Endothelial cell of umbilical vein (primary cell): ENCODE measurements around the gene THEMIS2.

Source experiments
- EZH2 ChIP-seq: IDR thresholded peaks from 2 replicates; pipeline ENCODE4 v1.6.1; 2012; ENCODE audit warnings: borderline replicate concordance, low read depth, mild to moderate bottlenecking, moderate library complexity, low read length, inconsistent platforms; ENCODE audit not compliant: severe bottlenecking
- FOS ChIP-seq: IDR thresholded peaks from 2 replicates; pipeline ENCODE4 v1.6.1; 2011; ENCODE audit warnings: mild to moderate bottlenecking, low read length, moderate library complexity, borderline replicate concordance; ENCODE audit not compliant: insufficient read depth
- GATA2 ChIP-seq: IDR thresholded peaks from 2 replicates; pipeline ENCODE4 v1.7.0; 2011; ENCODE audit warnings: low read depth, mild to moderate bottlenecking, moderate library complexity, mixed read lengths, low read length; ENCODE audit not compliant: insufficient read length, insufficient read depth
- JUN ChIP-seq: IDR thresholded peaks from 2 replicates; pipeline ENCODE4 v1.6.1; 2011; ENCODE audit warnings: borderline replicate concordance, low read depth; ENCODE audit not compliant: insufficient read length, insufficient read depth
- MYC ChIP-seq: IDR thresholded peaks from one replicate; pipeline ENCODE4 v1.6.1; 2011; ENCODE audit warnings: mild to moderate bottlenecking, low read depth, low read length
- POLR2A ChIP-seq: IDR thresholded peaks from 2 replicates; pipeline ENCODE4 v1.6.1; 2012; ENCODE audit warnings: low read depth, mild to moderate bottlenecking, control low read depth, low read length
- POLR2AphosphoS5 ChIP-seq: IDR thresholded peaks from 2 replicates; pipeline ENCODE4 v1.6.1; 2012; ENCODE audit warnings: low read depth, mild to moderate bottlenecking, control low read depth, low read length, moderate library complexity; ENCODE audit not compliant: insufficient read depth
- TF ChIP-seq, protein P1 (sequence below), 2 donors: IDR thresholded peaks; 1 replicate in 1 of 2; 2 replicates in 1 of 2; pipeline ENCODE4 v1.5.1; 2011; ENCODE audit warnings: low read length in 2 of 2, mild to moderate bottlenecking in 2 of 2, moderate library complexity in 2 of 2, control low read depth in 1 of 2, inconsistent platforms in 1 of 2, low read depth in 1 of 2; ENCODE audit not compliant: insufficient read depth in 1 of 2; ENCODE audit errors: extremely low read depth in 1 of 2
- TF ChIP-seq, protein P2 (sequence below): IDR thresholded peaks from 2 replicates; pipeline ENCODE4 v1.6.1; 2011; ENCODE audit not compliant: insufficient read depth, insufficient read length

DNA sequence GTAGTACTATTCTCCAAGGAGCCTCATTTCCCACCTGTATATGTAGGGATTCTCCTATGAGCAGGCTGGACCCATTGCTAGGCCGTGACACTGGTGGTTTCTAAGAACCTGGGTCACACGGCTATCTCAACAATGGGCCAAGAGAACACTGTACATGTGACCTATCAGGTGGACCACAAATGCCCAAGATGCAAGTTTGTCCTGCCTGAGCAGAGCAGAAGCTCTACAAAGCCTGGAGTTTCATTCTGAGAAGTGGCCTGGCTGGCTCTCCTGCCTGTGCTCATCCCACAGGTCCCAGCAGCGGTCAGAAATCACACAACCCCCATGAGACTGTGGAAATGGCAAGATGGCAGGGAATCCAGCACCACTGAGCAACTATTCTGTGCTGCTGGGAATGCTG is 17.2 kb downstream of the THEMIS2 start:
- TF ChIP-seq, protein P1, sequence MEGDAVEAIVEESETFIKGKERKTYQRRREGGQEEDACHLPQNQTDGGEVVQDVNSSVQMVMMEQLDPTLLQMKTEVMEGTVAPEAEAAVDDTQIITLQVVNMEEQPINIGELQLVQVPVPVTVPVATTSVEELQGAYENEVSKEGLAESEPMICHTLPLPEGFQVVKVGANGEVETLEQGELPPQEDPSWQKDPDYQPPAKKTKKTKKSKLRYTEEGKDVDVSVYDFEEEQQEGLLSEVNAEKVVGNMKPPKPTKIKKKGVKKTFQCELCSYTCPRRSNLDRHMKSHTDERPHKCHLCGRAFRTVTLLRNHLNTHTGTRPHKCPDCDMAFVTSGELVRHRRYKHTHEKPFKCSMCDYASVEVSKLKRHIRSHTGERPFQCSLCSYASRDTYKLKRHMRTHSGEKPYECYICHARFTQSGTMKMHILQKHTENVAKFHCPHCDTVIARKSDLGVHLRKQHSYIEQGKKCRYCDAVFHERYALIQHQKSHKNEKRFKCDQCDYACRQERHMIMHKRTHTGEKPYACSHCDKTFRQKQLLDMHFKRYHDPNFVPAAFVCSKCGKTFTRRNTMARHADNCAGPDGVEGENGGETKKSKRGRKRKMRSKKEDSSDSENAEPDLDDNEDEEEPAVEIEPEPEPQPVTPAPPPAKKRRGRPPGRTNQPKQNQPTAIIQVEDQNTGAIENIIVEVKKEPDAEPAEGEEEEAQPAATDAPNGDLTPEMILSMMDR (IDR thresholded peaks at IDR 0.05; ENCODE audit: extremely low read depth in 1 of 2, insufficient read depth in 1 of 2, low read depth in 1 of 2, low read length in 2 of 2): no peak
- TF ChIP-seq POLR2A (no peak), POLR2AphosphoS5 (no peak), MYC (no peak), GATA2 (no peak), EZH2 (no peak), JUN (no peak), FOS (no peak)
- TF ChIP-seq, protein P2, sequence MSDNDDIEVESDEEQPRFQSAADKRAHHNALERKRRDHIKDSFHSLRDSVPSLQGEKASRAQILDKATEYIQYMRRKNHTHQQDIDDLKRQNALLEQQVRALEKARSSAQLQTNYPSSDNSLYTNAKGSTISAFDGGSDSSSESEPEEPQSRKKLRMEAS: no peak
